Keratinocyte (primary cell): ENCODE measurements around the gene TNIK.

ENCODE experiments used
- CTCF ChIP-seq, 3 experiments: IDR thresholded peaks in 1 of 3; conservative IDR thresholded peaks in 1 of 3; optimal IDR thresholded peaks in 1 of 3; 2 replicates in 2 of 3; 3 replicates in 1 of 3; pipeline versions ENCODE3 to v1.5.1; 2011; ENCODE audit warnings: low read length in 3 of 3, mild to moderate bottlenecking in 3 of 3, moderate library complexity in 2 of 3, control low read depth in 1 of 3, inconsistent platforms in 1 of 3; ENCODE audit not compliant: insufficient read depth in 2 of 3; ENCODE audit errors: extremely low read depth in 1 of 3
- EZH2 ChIP-seq: IDR thresholded peaks from one replicate; pipeline ENCODE4 v1.6.1; 2012; ENCODE audit warnings: inconsistent platforms, mild to moderate bottlenecking, low read length, moderate library complexity

DNA sequence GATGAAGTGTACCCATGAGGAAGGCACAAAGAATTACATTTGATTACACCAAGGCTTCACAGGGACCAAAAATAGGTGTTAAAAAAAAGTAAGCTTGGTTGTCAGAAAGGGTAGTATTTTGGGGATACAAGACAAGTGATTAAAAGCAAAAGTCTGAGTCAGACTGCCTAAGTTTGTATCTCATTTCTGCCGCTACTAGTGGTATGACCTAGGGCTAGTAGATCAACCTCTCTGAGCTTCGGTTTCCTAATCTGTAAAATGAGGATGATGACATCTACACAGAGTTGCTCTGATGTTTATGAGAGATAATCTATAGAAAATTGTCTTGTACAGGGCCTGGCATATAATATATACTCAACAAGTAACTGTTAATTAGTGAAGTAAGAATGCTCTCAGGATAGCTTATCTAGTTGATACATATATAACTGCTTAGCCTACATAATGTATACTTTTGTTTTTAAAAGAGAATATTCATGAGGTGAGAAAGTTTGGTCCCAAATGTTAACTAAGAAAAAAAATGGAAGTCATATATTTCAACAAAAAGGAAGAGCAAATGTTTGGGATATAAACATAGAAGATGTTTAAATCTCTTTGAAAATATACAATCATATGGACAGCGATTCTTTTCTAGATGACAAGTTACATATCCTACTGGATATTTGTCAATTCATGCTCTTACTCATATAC is 270.7 kb downstream of the TNIK start:
- TF ChIP-seq CTCF (optimal IDR thresholded peaks at IDR 0.05 in 1 of 3, IDR thresholded peaks at IDR 0.05 in 1 of 3, conservative IDR thresholded peaks at IDR 0.05 in 1 of 3; ENCODE audit: extremely low read depth in 1 of 3, insufficient read depth in 2 of 3, low read length in 3 of 3) (no peak), EZH2 (no peak)
